SK-N-MC (cell line): ENCODE measurements around the gene SLC37A4.

Experiments
- EZH2 ChIP-seq: fragments of 200-600 bp; sonication (generic); IDR thresholded peaks from one replicate; pipeline ENCODE4 v1.6.1; 2017; ENCODE audit warnings: antibody characterized with exemption
- FOXP2 ChIP-seq: optimal IDR thresholded peaks from 2 replicates; pipeline ENCODE3; 2011; ENCODE audit warnings: mild to moderate bottlenecking, moderate library complexity; ENCODE audit not compliant: insufficient read depth; ENCODE audit errors: extremely low read length, control extremely low read depth
- POLR2AphosphoS5 ChIP-seq: IDR thresholded peaks from 2 replicates; pipeline ENCODE4 v1.6.1; 2012; ENCODE audit warnings: mild to moderate bottlenecking, low read depth, low read length, borderline replicate concordance

DNA sequence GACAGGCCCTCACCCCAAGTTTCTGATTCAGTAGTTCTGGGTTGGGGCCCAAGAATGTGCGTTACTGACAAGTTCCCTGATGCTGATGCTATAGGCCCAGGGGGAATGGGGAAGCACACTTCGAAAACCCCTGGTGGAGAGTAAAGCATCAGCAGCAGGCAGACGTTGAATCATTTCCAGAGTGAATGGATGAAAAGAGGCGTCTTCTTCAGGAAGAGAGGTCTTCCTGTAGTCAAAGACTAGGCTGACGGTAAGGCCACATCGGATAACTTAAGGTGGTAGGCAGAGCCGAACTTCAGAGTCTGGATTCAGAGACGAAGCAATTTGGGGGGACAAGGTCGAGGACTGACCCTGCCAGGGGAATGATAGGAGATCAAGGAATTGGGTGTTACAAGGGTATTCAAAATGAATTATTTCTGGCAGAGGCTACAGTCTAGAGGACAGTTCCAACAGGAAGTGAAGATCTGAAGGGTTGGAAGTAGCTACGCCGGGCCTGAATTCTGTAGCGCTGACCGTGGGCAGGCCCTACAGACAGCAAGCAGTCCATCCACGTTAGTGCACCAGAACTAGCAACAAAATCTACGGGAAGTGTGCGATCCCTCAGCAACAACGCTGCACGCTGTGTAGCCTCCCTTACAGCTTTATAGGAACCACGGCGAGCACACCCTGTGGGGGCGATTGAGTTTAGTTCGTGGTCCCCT, 33.6 kb downstream of the SLC37A4 start:
- no peak for TF ChIP-seq EZH2
- no peak; the same call in 1 of the 2 replicates for TF ChIP-seq POLR2AphosphoS5
- no peak for TF ChIP-seq FOXP2
